ENCODE data around the gene UGT1A9.

The UGT1A9 gene

GRCh38 chr2:233758849-233759248 is 87.2 kb downstream of the UGT1A9 start:
- no peak for DNase-seq (ENCODE audit: low read depth in 2 of 2)

- DNase-seq (ENCODE audit: low read depth in 2 of 2): no peak
Measured at GRCh38 chr2:233760043-233760442, 88.3 kb downstream of the UGT1A9 start, which contains the start of gene UGT1A1. TSS of gene UGT1A1 (plus strand) at chr2:233760270. CDS start at chr2:233760288, 18 bp downstream.

GRCh38 chr2:233761040-233761769 is 89.5 kb downstream of the UGT1A9 start:
- no peak for DNase-seq (ENCODE audit: low read depth in 2 of 2)

- no peak for DNase-seq (ENCODE audit: low read depth in 2 of 2)
Measured at GRCh38 chr2:233764264-233764663, 92.6 kb downstream of the UGT1A9 start.

GRCh38 chr2:233764761-233765160 is 93.1 kb downstream of the UGT1A9 start:
- no peak for DNase-seq (ENCODE audit: low read depth in 2 of 2)

- no peak for DNase-seq (ENCODE audit: low read depth in 2 of 2)
Measured at GRCh38 chr2:233766416-233766815, 94.7 kb downstream of the UGT1A9 start.

- DNase-seq (ENCODE audit: low read depth in 2 of 2): no peak
Measured at GRCh38 chr2:233768076-233768475, 96.4 kb downstream of the UGT1A9 start.

GRCh38 chr2:233769260-233769659 is 97.6 kb downstream of the UGT1A9 start:
- DNase-seq (ENCODE audit: low read depth in 2 of 2): no peak

GRCh38 chr2:233772153-233772552 is 100.5 kb downstream of the UGT1A9 start:
- DNase-seq (ENCODE audit: low read depth in 2 of 2): no peak

GRCh38 chr2:233772583-233772982 is 100.9 kb downstream of the UGT1A9 start:
- DNase-seq (ENCODE audit: low read depth in 2 of 2): no peak

- DNase-seq (ENCODE audit: low read depth in 2 of 2): no peak
Measured at GRCh38 chr2:233773854-233774253, 102.2 kb downstream of the UGT1A9 start.

- no peak for DNase-seq (ENCODE audit: low read depth in 2 of 2)
Measured at GRCh38 chr2:233775414-233775813, 103.7 kb downstream of the UGT1A9 start.

GRCh38 chr2:233778030-233778429 is 106.3 kb downstream of the UGT1A9 start, which contains the start of gene MROH2A:
TSS of gene MROH2A (plus strand) at chr2:233778330. CDS start at chr2:233779359, 1,029 bp downstream.
- no peak for DNase-seq (ENCODE audit: low read depth in 2 of 2)

- DNase-seq (ENCODE audit: low read depth in 2 of 2): no peak
Measured at GRCh38 chr2:233779722-233780121, 108.0 kb downstream of the UGT1A9 start.

GRCh38 chr2:233780771-233781170 is 109.1 kb downstream of the UGT1A9 start:
- no peak for DNase-seq (ENCODE audit: low read depth in 2 of 2)

- DNase-seq (ENCODE audit: low read depth in 2 of 2): no peak
Measured at GRCh38 chr2:233789554-233789953, 117.9 kb downstream of the UGT1A9 start.

- no peak for DNase-seq (ENCODE audit: low read depth in 2 of 2)
Measured at GRCh38 chr2:233791151-233791882, 119.6 kb downstream of the UGT1A9 start.

- no peak for DNase-seq (ENCODE audit: low read depth in 2 of 2)
Measured at GRCh38 chr2:233791883-233792329, 120.2 kb downstream of the UGT1A9 start.

GRCh38 chr2:233792720-233793119 is 121.0 kb downstream of the UGT1A9 start:
- no peak for DNase-seq (ENCODE audit: low read depth in 2 of 2)

GRCh38 chr2:233793465-233794127 is 121.9 kb downstream of the UGT1A9 start:
- DNase-seq (ENCODE audit: low read depth in 2 of 2): no peak

GRCh38 chr2:233794128-233794658 is 122.5 kb downstream of the UGT1A9 start:
- no peak for DNase-seq (ENCODE audit: low read depth in 2 of 2)

- no peak for DNase-seq (ENCODE audit: low read depth in 2 of 2)
Measured at GRCh38 chr2:233795735-233796171, 124.1 kb downstream of the UGT1A9 start.
